Spleen (tissue), 7 donors: ENCODE measurements around the gene DPP7.

ENCODE experiments used
- CTCF ChIP-seq, 11 experiments: fragments of 200-600 bp in 7 of 11; fragments of 450-650 bp in 4 of 11; sonication (generic) in 4 of 11; IDR thresholded peaks in 8 of 11; conservative IDR thresholded peaks in 3 of 11; 1 replicate in 7 of 11; 2 replicates in 4 of 11; pipeline versions ENCODE4 v1.4.0 to v1.8.0; 2016 to 2021; ENCODE audit warnings: antibody characterized with exemption in 11 of 11, inconsistent platforms in 4 of 11, mild to moderate bottlenecking in 1 of 11
- POLR2A ChIP-seq, 3 donors: fragments of 450-650 bp; IDR thresholded peaks; one replicate each; pipeline ENCODE4 v1.5.1; 2017; ENCODE audit warnings: antibody characterized with exemption in 3 of 3, mild to moderate bottlenecking in 1 of 3
- POLR2AphosphoS5 ChIP-seq, 3 donors: sonication (generic); formaldehyde crosslinking; IDR thresholded peaks; one replicate each; pipeline ENCODE4 v1.5.1; 2017; ENCODE audit warnings: antibody characterized with exemption in 3 of 3
- donor health status: DM: no; HTN: no; CAD: no; lungs with moderate emphysema.
- donor health status: DM: no; HTN: no; CAD: no.
- donor health status: DM: no; HTN: no; CAD: no.

- no peak for TF ChIP-seq CTCF (IDR thresholded peaks at IDR 0.05 in 8 of 11, conservative IDR thresholded peaks at IDR 0.05 in 3 of 11)
- TF ChIP-seq POLR2A (IDR thresholded peaks at IDR 0.05) = no peak
- TF ChIP-seq POLR2AphosphoS5 (IDR thresholded peaks at IDR 0.05) = no peak
These were observed 52.1 kb downstream of the DPP7 start for GRCh38 chr9:137062384-137062783.
